PC-3 (cell line): Measurements from ENCODE around the gene TAF3.

Experiments used
- EZH2phosphoT487 ChIP-seq: fragments of 300-600 bp; sonication (generic); IDR thresholded peaks from 2 replicates; pipeline ENCODE4 v1.6.1; 2018; ENCODE audit warnings: mild to moderate bottlenecking, antibody characterized with exemption, low read length, borderline replicate concordance
- TF ChIP-seq, protein P1 (sequence below): fragments of 300-600 bp; sonication (generic); conservative IDR thresholded peaks from 2 replicates; pipeline ENCODE4 v1.5.1; 2017; ENCODE audit warnings: antibody characterized with exemption, low read depth, mild to moderate bottlenecking, low read length

DNA sequence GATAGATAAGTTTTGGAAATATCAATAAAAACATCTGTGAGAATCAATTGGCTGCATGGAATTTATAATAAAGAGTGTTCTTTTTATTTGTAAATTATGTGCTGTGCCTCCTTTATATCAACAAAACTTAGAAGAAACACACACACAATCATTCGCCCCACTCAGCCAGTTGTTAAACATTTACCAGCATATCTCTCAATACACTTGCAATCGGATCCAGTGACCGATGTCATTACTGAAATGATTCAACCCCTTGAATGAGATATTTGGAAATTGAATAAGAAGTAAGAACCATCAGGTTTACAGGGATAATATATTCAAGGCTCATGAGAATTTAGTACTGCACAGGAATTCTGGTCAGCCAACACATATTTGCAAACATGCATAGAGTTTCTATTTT lies 35.6 kb downstream of the TAF3 start:
- TF ChIP-seq, protein P1, sequence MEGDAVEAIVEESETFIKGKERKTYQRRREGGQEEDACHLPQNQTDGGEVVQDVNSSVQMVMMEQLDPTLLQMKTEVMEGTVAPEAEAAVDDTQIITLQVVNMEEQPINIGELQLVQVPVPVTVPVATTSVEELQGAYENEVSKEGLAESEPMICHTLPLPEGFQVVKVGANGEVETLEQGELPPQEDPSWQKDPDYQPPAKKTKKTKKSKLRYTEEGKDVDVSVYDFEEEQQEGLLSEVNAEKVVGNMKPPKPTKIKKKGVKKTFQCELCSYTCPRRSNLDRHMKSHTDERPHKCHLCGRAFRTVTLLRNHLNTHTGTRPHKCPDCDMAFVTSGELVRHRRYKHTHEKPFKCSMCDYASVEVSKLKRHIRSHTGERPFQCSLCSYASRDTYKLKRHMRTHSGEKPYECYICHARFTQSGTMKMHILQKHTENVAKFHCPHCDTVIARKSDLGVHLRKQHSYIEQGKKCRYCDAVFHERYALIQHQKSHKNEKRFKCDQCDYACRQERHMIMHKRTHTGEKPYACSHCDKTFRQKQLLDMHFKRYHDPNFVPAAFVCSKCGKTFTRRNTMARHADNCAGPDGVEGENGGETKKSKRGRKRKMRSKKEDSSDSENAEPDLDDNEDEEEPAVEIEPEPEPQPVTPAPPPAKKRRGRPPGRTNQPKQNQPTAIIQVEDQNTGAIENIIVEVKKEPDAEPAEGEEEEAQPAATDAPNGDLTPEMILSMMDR, result no peak
- no peak for TF ChIP-seq EZH2phosphoT487
